Effector memory CD4-positive, alpha-beta T cell (primary cell): ENCODE data around the gene EFEMP2.
"Not testable (repeated sequence)": the region's sequence is repeated elsewhere in the genome, so short reads cannot be mapped to it uniquely, and the experiment has no call there.

Experiments used
- DNase-seq, 3 donors: peaks; one replicate each; pipeline ENCODE4 v3.0.0-alpha.2; 2020
- H3K27ac ChIP-seq: 2 replicates; pipeline ENCODE4 v1.7.0; 2013; ENCODE audit warnings: mild to moderate bottlenecking, low read length, moderate library complexity; ENCODE audit not compliant: insufficient read depth, poor library complexity, severe bottlenecking
- H3K27me3 ChIP-seq: replicated peaks from 2 replicates; pipeline ENCODE4 v1.7.0; 2013; ENCODE audit warnings: mild to moderate bottlenecking, low read length; ENCODE audit not compliant: insufficient read depth, control insufficient read depth, poor library complexity, severe bottlenecking
- H3K36me3 ChIP-seq: 2 replicates; pipeline ENCODE4 v1.7.0; 2013; ENCODE audit warnings: mild to moderate bottlenecking, low read length, moderate library complexity; ENCODE audit not compliant: control insufficient read depth, insufficient read depth
- H3K4me1 ChIP-seq: 2 replicates; pipeline ENCODE4 v1.7.0; 2013; ENCODE audit warnings: low read length, mild to moderate bottlenecking; ENCODE audit not compliant: control insufficient read depth, insufficient read depth, poor library complexity, severe bottlenecking
- H3K4me3 ChIP-seq: 2 replicates; pipeline ENCODE4 v1.7.0; 2013; ENCODE audit warnings: low read length, low read depth, mild to moderate bottlenecking; ENCODE audit not compliant: insufficient read depth, poor library complexity, severe bottlenecking
- H3K9me3 ChIP-seq: 2 replicates; pipeline ENCODE4 v1.7.0; 2013; ENCODE audit warnings: mild to moderate bottlenecking, low read length, moderate library complexity; ENCODE audit not compliant: control insufficient read depth

EFEMP2 gene

GRCh38 chr11:65892661-65893317, 20.2 kb upstream of the EFEMP2 start:
- Histone ChIP-seq H3K4me1 (peaks cover 42% of the 10 kb centered on the region), H3K36me3 (no peaks in the 10 kb centered on the region)

GRCh38 chr11:65892137-65892540, 19.5 kb upstream of the EFEMP2 start:
- Histone ChIP-seq H3K27ac (peak overlapping the region; percentile 90), H3K4me3 (peak overlapping the region; percentile 79), H3K4me1 (peaks cover 45% of the 10 kb centered on the region)
- not testable (repeated sequence) for H3K27me3 ChIP-seq, H3K9me3 ChIP-seq, H3K36me3 ChIP-seq, DNase-seq

More at GRCh38 chr11:65892661-65893317, 20.2 kb upstream of the EFEMP2 start:
- Histone ChIP-seq H3K27me3 (no peaks in the 10 kb centered on the region), H3K4me3 (peak overlapping the region; percentile 6), H3K9me3 (no peaks in the 10 kb centered on the region), H3K27ac (peak overlapping the region; percentile 62)
- DNase-seq: no peak

- peaks cover 45% of the 10 kb centered on the region for H3K4me1 ChIP-seq
- peak overlapping the region; percentile 90 for H3K27ac ChIP-seq
- H3K4me3 ChIP-seq: peak overlapping the region; percentile 79
- H3K9me3 ChIP-seq: no peaks in the 10 kb centered on the region
- H3K36me3 ChIP-seq: no peaks in the 10 kb centered on the region
- DNase-seq: no peak
- H3K27me3 ChIP-seq: no peaks in the 10 kb centered on the region
Observed at GRCh38 chr11:65891219-65892136, 18.9 kb upstream of the EFEMP2 start.

- no peaks in the 10 kb centered on the region for H3K27me3 ChIP-seq
- DNase-seq: peak; percentile 96 to 97 (median 97)
- H3K9me3 ChIP-seq: no peaks in the 10 kb centered on the region
- peaks cover 45% of the 10 kb centered on the region for H3K4me1 ChIP-seq
- H3K27ac ChIP-seq: peak within 1 kb of the TSS; percentile 90
- H3K4me3 ChIP-seq: peak within 1 kb of the TSS; percentile 79
- peaks cover 2% of the 10 kb centered on the region for H3K36me3 ChIP-seq
Observed at GRCh38 chr11:65890324-65891218, 18.0 kb upstream of the EFEMP2 start, which contains the start of gene CCDC85B. Gene CCDC85B (plus strand): TSS chr11:65890673. CDS start chr11:65890784, 111 bp downstream.

DNA sequence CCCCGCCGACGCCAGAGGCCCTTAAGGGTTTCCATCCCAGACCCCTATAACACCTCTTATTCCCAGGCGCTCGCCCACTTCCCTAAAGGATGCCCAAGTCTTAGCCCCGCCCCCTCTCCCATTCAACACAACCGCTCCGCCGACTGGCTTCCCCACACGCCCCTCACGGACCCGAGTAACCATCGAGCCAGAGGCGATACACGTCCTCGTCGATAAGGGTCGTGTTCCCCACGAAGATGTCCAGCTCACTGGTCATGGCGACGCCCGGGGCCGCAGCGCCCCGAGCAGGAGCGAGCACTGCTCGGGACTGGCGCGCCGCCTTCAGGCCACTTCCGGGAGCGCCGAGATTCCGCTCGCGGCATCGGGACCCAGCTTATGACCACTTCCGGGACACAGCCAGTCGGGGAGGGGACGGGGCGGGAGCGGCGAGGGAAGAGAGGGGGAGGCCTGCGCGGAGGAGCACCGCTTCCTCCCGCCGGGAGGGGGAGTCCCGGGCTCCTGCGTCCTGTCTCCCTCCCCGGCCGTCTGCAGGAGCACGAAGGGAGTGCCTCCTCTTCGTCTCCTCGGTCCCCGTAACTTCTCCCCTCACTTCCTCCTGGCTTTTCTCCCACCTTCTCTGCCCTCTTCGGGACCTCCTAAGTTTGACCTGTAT, 15.7 kb upstream of the EFEMP2 start, which contains the start of gene FIBP:
Gene FIBP, minus strand, starts transcription at position 309 of the 652 bp plus-strand sequence. Its CDS starts 53 bp downstream, at position 256.
- Histone ChIP-seq H3K27ac (peak within 1 kb of the TSS; percentile 90), H3K36me3 (peaks cover 16% of the 10 kb centered on the region), H3K4me1 (peaks cover 38% of the 10 kb centered on the region)

DNA sequence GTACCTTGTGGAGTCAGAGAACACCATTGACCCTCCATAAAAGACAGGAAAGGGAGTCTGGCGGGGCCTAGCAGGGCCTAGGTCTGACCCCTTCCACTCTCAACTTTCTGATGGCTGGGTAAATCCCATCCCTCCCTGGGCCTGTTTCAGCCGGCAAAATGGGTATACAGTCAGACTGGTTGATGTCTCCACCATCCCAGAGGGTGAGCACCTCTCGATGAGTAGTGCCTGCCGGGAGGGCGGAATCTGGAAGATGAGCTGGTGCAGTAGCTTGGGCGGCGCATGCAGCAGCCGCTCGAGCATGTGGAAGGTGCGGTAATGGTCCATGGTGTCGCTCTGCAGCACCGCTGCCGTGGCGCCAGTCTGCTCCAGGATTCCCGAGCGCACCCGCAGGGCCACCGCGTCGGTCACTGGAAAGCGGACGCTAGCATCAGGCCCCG, 15.1 kb upstream of the EFEMP2 start:
- DNase-seq: no peak
- H3K4me1 ChIP-seq: peaks cover 33% of the 10 kb centered on the region
- peaks cover 22% of the 10 kb centered on the region for H3K36me3 ChIP-seq

More for the DNA sequence above, 15.7 kb upstream of the EFEMP2 start, which contains the start of gene FIBP:
- DNase-seq: peak; percentile 92 to 95 (median 93)
- Histone ChIP-seq H3K4me3 (peak within 1 kb of the TSS; percentile 79), H3K27me3 (no peaks in the 10 kb centered on the region), H3K9me3 (no peaks in the 10 kb centered on the region)

DNA sequence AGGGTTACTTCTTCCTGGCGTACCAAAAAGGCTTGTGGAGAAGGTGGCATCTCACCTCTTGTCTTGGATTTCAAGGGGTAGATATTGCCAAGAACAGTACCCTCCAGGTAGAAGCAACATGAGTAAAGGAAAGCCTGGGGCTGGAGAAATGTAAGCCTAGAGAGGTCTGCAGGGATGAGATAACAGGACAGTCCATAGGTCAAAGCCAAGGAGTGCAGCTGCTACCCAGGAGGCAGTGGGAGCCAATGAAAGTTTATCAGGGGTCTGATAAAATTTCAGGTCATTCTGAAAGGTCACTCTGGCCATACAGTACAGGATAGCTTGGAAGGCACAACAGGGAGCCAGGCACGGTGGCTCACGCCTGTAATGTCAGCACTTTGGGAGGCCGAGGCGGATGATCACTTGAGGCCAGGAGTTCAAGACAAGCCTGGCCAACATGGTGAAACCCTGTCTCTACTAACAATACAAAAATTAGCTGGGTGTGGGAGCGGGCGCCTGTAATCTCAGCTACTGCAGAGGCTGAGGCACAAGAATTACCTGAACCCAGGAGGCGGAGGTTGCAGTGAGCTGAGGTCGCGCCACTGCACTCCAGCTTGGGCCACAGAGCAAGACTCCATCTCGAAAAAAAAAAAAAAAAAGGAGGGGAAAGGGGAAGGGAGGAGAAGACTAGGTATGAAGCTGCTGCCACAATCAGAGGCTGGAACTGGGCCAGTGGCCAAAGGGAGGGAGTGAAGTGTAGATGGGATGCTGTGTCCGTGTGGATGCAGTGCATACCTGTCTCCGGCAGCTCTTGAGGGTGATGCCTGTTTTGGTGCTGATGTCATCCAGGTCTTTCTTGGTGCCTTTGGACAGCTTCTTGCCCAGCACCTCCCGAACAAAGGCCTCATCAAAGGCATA, 14.5 kb upstream of the EFEMP2 start:
- Histone ChIP-seq H3K27ac (peak overlapping the region; percentile 90), H3K9me3 (no peaks in the 10 kb centered on the region), H3K4me1 (peaks cover 26% of the 10 kb centered on the region), H3K36me3 (peaks cover 27% of the 10 kb centered on the region), H3K4me3 (no peak overlapping the region), H3K27me3 (no peaks in the 10 kb centered on the region)
- no peak for DNase-seq

More for the DNA sequence above, 15.1 kb upstream of the EFEMP2 start:
- Histone ChIP-seq H3K4me3 (peak overlapping the region; percentile 79), H3K27me3 (no peaks in the 10 kb centered on the region), H3K9me3 (no peaks in the 10 kb centered on the region), H3K27ac (peak overlapping the region; percentile 90)

DNA sequence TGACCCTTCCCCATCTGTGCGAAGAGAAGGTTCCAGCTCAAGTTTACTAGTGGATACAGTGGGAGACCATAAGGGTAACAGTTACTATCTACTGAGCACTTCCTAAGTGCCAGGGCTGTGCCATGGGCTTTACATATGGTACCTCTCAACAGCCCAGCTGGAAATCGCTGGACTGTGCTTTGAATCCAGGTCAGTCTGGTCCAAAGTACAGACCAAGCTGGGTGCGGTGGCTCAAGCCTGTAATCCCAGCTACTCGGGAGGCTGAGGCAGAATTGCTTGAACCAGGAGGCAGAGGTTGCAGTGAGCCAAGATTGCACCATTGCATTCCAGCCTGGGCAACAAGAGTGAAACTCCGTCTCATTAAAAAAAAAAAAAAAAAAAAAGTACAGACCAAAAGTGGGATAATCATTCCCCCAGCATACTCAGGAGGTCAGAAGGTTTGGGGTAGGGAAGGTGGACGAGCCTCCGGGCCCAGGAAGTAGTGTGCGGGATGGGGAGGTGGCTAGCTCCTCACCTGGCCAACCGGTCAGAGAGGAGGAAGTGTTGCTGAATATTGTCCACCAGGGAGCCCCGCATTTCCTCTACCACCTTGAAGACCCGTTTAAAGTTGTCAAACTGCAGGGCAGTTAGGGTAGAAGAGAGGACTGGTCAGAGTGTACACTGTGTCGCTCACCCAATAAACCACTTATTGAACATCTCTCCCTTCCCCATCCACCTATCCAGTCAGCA, 13.4 kb upstream of the EFEMP2 start:
- no peaks in the 10 kb centered on the region for H3K9me3 ChIP-seq
- peaks cover 22% of the 10 kb centered on the region for H3K4me1 ChIP-seq
- H3K27me3 ChIP-seq: no peaks in the 10 kb centered on the region
- no peak overlapping the region for H3K4me3 ChIP-seq
- no peak overlapping the region for H3K27ac ChIP-seq
- H3K36me3 ChIP-seq: peaks cover 27% of the 10 kb centered on the region
- no peak for DNase-seq
